ENCODE measurements around the gene EPHA2. TPM values are rescaled to one million over a fixed set of nuclear protein-coding genes. Genes with fewer than 3 reads are reported as not detected.

EPHA2 gene
- total and polyA plus RNA-seq, 2 experiments from 2014 or later = 7.5 to 51.2 TPM

DNA sequence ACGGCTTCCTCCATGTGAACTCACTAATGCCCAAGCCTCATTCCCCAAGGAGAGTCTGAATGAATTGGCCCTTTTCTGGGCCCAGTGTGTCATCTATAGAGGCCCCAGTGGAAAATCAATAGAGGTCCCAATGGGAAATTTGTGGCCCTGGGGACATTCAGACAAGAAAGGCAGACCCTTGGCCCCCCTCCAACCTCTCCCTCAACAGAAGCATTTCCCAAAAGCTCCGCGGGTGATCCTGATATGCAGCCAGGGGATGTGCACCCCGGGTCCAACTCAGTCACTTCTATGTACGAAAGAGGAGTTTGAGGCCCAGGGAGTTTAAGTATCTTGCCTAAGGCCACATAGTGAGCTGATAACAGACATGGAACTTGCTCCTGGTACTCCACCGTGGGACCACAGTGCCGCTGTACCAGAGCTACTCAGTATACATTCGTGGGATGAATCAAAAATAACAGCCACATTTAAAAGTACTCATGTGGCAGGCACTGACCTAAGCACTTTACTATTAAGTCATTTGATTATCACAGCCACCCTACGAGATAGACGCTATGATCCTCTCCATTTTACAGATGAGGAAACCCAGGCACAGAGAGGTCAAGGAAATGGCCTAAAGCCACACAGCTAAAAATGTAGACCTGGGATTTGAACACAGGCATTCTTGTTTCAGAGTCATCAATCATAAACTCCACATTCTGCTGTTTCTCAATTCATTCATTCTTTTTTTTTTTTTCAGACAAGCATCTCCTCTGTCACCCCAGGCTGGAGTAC, 8.5 kb downstream of the EPHA2 start (continued):
- TF ChIP-seq ZNF462 (CRISPR knock-in tag; IDR thresholded peaks at IDR 0.05) = no peak
- TF ChIP-seq, protein P1, sequence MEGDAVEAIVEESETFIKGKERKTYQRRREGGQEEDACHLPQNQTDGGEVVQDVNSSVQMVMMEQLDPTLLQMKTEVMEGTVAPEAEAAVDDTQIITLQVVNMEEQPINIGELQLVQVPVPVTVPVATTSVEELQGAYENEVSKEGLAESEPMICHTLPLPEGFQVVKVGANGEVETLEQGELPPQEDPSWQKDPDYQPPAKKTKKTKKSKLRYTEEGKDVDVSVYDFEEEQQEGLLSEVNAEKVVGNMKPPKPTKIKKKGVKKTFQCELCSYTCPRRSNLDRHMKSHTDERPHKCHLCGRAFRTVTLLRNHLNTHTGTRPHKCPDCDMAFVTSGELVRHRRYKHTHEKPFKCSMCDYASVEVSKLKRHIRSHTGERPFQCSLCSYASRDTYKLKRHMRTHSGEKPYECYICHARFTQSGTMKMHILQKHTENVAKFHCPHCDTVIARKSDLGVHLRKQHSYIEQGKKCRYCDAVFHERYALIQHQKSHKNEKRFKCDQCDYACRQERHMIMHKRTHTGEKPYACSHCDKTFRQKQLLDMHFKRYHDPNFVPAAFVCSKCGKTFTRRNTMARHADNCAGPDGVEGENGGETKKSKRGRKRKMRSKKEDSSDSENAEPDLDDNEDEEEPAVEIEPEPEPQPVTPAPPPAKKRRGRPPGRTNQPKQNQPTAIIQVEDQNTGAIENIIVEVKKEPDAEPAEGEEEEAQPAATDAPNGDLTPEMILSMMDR (conservative IDR thresholded peaks at IDR 0.05; ENCODE audit: low read depth in 2 of 2) = no peak
- TF ChIP-seq JUNB (IDR thresholded peaks at IDR 0.05; ENCODE audit: unreplicated experiment) = no peak
- no peak for TF ChIP-seq ETS1 (IDR thresholded peaks at IDR 0.05)
- no peak for TF ChIP-seq POLR2AphosphoS5 (IDR thresholded peaks at IDR 0.05; ENCODE audit: low read depth)
- no peak for TF ChIP-seq EZH2phosphoT487 (IDR thresholded peaks at IDR 0.05; ENCODE audit: unreplicated experiment)
- no peak for TF ChIP-seq NANOG (IDR thresholded peaks at IDR 0.05; ENCODE audit: borderline replicate concordance)
- no peak for TF ChIP-seq CREB1 (CRISPR knock-in tag; IDR thresholded peaks at IDR 0.05; ENCODE audit: low read depth)

All from GM23338 (cell line).